Measurements from ENCODE around the gene MED13L. TPM values are rescaled to one million over a fixed set of nuclear protein-coding genes. Genes with fewer than 3 reads are reported as not detected.

MED13L gene
- total and polyA plus RNA-seq, 12 donors = 9.4 to 76.5 (median 64.2) TPM

GRCh38 chr12:116303929-116304328, 26.4 kb upstream of the MED13L start:
- Histone ChIP-seq H3K4me3 (no peak overlapping the region), H3K9me3 (peaks cover 0 to 2% (median 0%) of the 10 kb centered on the region in 11 donors), H3K27ac (no peak overlapping the region), H3K4me1 (peaks cover 0 to 32% (median 4%) of the 10 kb centered on the region in 9 donors), H3K36me3 (no peaks in the 10 kb centered on the region), H3K27me3 (no peaks in the 10 kb centered on the region)
- 69 to 71% methylated on average over 2 of the region's 2 CpGs for WGBS, 2 donors
- TF ChIP-seq CTCF (IDR thresholded peaks at IDR 0.05) = no peak
- ATAC-seq (peak in 4 of 8 donors; percentile 24 to 85 (median 50)), DNase-seq (no peak)
- intact Hi-C loops (cut with DNase I) = no loop called here

DNA sequence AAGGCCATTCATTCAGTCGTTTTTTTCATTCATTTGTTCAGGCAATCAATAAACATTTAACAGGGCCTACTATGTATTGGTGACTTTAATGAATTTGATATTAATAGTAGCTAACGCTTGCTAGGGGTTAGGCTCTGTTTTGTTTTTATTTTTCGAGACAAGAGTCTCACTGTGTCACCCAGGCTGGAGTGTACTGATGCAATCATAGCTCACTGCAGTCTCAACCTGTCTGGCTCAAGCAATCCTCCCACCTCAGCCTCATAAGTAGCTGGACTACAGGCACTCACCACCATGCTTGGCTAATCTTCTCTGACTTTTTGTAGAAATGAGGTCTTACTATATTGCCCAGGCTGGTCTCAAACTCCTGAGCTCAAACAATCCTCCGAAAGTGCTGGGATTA, 25.6 kb upstream of the MED13L start:
- WGBS, 2 donors = 84 to 90% methylated on average over 4 of the region's 4 CpGs

DNA sequence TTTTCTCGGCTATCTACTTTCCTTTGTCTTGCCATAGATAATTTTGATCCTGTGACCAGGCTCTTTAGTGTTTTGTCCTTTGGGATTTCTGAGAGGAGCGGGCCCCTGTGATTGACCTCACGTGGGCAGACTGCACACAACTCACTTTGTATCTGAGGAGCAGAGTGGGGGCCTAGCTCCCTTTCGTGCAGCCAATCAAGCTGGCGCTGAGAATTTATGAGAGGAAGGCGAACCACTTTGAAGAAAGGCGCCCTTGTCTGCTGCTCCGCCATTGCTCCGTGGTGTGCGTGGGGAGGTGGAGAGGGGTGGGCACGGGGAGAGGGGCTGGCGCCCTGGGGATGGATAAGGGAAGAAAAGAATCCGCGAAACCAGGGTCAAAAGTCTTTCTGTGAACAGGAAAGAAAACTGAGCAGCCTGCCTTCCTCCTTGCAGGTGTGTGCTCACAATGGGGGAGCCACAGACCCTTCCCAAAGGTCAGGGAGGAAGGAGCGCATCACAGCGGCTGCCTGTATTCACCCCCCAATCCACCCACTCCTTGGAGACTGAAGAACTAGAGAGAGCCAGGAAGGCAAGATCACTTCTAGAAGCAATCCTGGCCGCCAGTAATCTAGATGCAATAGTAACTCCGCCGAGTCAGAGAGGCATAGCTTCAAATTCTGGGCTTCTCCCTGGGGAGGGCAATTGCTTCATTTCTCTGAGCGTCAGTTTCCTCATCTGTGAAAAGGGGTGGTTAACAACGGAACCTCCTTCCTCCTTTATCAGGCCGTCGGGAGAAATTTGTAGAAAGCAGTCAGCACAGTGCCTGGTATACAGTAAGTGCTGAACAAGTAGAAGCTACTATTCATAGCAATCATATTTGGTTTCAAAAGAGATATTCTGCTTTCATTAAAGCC, 24.9 kb upstream of the MED13L start:
- Histone ChIP-seq H3K9me3 (no peaks in the 10 kb centered on the region), H3K27me3 (no peaks in the 10 kb centered on the region), H3K4me3 (no peak overlapping the region), H3K27ac (no peak overlapping the region), H3K36me3 (no peaks in the 10 kb centered on the region), H3K4me1 (peaks cover 0 to 35% (median 0%) of the 10 kb centered on the region in 9 donors)
- TF ChIP-seq CTCF (IDR thresholded peaks at IDR 0.05) = no peak
- WGBS, 2 donors = 81 to 82% methylated on average over 23 of the region's 23 CpGs
- no peak for DNase-seq
- peak in 1 of 8 donors; percentile 37 for ATAC-seq
- intact Hi-C loops (cut with DNase I) = no loop called here

More for the DNA sequence above, 25.6 kb upstream of the MED13L start:
- no peaks in the 10 kb centered on the region for H3K36me3 ChIP-seq
- H3K9me3 ChIP-seq = no peaks in the 10 kb centered on the region
- no peak overlapping the region for H3K27ac ChIP-seq
- TF ChIP-seq CTCF (IDR thresholded peaks at IDR 0.05) = no peak
- H3K27me3 ChIP-seq = no peaks in the 10 kb centered on the region
- H3K4me3 ChIP-seq = no peak overlapping the region
- DNase-seq = no peak
- H3K4me1 ChIP-seq = peaks cover 0 to 35% (median 0%) of the 10 kb centered on the region in 9 donors
- intact Hi-C loops (cut with DNase I) = no loop called here
- ATAC-seq = no peak

- TF ChIP-seq CTCF (IDR thresholded peaks at IDR 0.05) = no peak
These were observed 24.1 kb upstream of the MED13L start for GRCh38 chr12:116301621-116302020.

More at GRCh38 chr12:116301621-116302020, 24.1 kb upstream of the MED13L start:
- H3K36me3 ChIP-seq = no peaks in the 10 kb centered on the region
- intact Hi-C loops (cut with DNase I) = no loop called here
- H3K4me3 ChIP-seq = no peak overlapping the region
- WGBS, 2 donors = 82 to 85% methylated on average over 4 of the region's 4 CpGs
- H3K4me1 ChIP-seq = peaks cover 0 to 35% (median 0%) of the 10 kb centered on the region in 9 donors
- H3K27me3 ChIP-seq = no peaks in the 10 kb centered on the region
- no peak for DNase-seq
- no peaks in the 10 kb centered on the region for H3K9me3 ChIP-seq
- no peak overlapping the region for H3K27ac ChIP-seq
- ATAC-seq = no peak

Data from heart right ventricle (tissue), 16 donors.